Kidney (tissue), 14 donors: ENCODE results near the gene SMCO2. TPM values are rescaled to one million over a fixed set of nuclear protein-coding genes. Genes with fewer than 3 reads are reported as not detected.

Experiments
- DNase-seq, 5 donors: peaks; one replicate each; pipeline ENCODE4 v3.0.0-alpha.2; 2013 to 2020
- FAIRE-seq: peaks from 2 replicates; lab custom pipeline; 2012; peaks lifted over from hg19 to GRCh38; lab: Jason Lieb, UNC
- H3K27ac ChIP-seq, 2 donors: one replicate each; pipeline ENCODE4 v1.7.0; 2013; ENCODE audit warnings: low read depth in 2 of 2, low read length in 2 of 2, inconsistent platforms in 1 of 2
- H3K27me3 ChIP-seq: one replicate; pipeline ENCODE4 v1.7.1; 2013; ENCODE audit warnings: low read length, inconsistent platforms; ENCODE audit not compliant: control insufficient read depth, insufficient read depth
- H3K36me3 ChIP-seq, 3 donors: one replicate each; pipeline versions ENCODE4 v1.7.0 to v1.7.1; 2013; ENCODE audit warnings: low read length in 3 of 3, control low read depth in 1 of 3, inconsistent platforms in 1 of 3; ENCODE audit not compliant: insufficient read depth in 3 of 3, control insufficient read depth in 2 of 3
- H3K4me1 ChIP-seq, 3 donors: one replicate each; pipeline versions ENCODE4 v1.7.0 to v1.7.1; 2013; ENCODE audit warnings: low read length in 3 of 3, inconsistent platforms in 1 of 3, low read depth in 1 of 3; ENCODE audit not compliant: control insufficient read depth in 2 of 3, insufficient read depth in 2 of 3
- H3K4me3 ChIP-seq, 3 donors: one replicate each; pipeline versions ENCODE4 v1.7.0 to v1.8.1; 2013; ENCODE audit warnings: low read length in 3 of 3, control low read depth in 1 of 3, inconsistent platforms in 1 of 3
- H3K9ac ChIP-seq, 3 donors: one replicate each; pipeline versions ENCODE4 v1.7.0 to v1.7.1; 2013; ENCODE audit warnings: low read length in 3 of 3, control low read depth in 1 of 3, inconsistent platforms in 1 of 3
- H3K9me3 ChIP-seq, 3 donors: one replicate each; pipeline versions ENCODE4 v1.7.0 to v1.7.1; 2013; ENCODE audit warnings: low read length in 3 of 3, control low read depth in 1 of 3, inconsistent platforms in 1 of 3; ENCODE audit not compliant: control insufficient read depth in 2 of 3, insufficient read depth in 1 of 3
- CTCF ChIP-seq: IDR thresholded peaks from 3 replicates; pipeline ENCODE4 v1.5.1; 2012; ENCODE audit warnings: mild to moderate bottlenecking, moderate library complexity, borderline replicate concordance; ENCODE audit not compliant: insufficient read depth; ENCODE audit errors: extremely low read depth
- intact Hi-C: fragments of 100-400 bp; cut with DNase I; formaldehyde crosslinking; loops from one replicate; pipeline ENCODE4 v1.11.1; 2022
- polyA plus RNA-seq: library from polyadenylated mRNA; stranded (reverse); fragments of 350-450 nt; fragmentation: Illumina TruSeq; extraction: RNeasy Lipid Tissue Mini Kit (QIAGEN cat#74804); gene quantifications from one replicate; pipeline ENCODE4 v1.2.3, GENCODE V29; 2014; ENCODE audit warnings: low read depth, low replicate concordance; ENCODE audit not compliant: insufficient read depth
- total RNA-seq: library from RNA; stranded (reverse); fragmentation: NEBNext Ultra II Directional; extraction: Animal tissue kit (Norgen Biotek cat#: 25700); gene quantifications from one replicate; pipeline ENCODE4 v1.2.1, GENCODE V29; 2021
- donor health status: control.
- donor health status: control.
- donor health status: control.
- donor health status: control.
- donor health status: control.
- donor health status: DM: yes; HTN: yes; CAD: no.
- donor health status: Normal renal cell carcinoma (clear cell type).

SMCO2 gene
- total and polyA plus RNA-seq, 2 donors from 2014 or later = 0.38 TPM; not detected in 1

GRCh38 chr12:27451036-27451825 is 4.7 kb downstream of the SMCO2 start:
- Histone ChIP-seq H3K4me1 (no peaks in the 10 kb centered on the region), H3K36me3 (no peaks in the 10 kb centered on the region), H3K27me3 (no peaks in the 10 kb centered on the region), H3K9ac (no peak overlapping the region), H3K4me3 (no peak overlapping the region), H3K27ac (no peak overlapping the region), H3K9me3 (no peaks in the 10 kb centered on the region)
- intact Hi-C loops = no loop called here
- no peak for TF ChIP-seq CTCF
- no peak for FAIRE-seq
- DNase-seq = no peak

- DNase-seq (peak in 2 of 5 donors; percentile 24 to 50), FAIRE-seq (no peak)
- intact Hi-C loops = no loop called here
- no peaks in the 10 kb centered on the region for H3K4me1 ChIP-seq
- TF ChIP-seq CTCF = no peak
- H3K4me3 ChIP-seq = no peak overlapping the region
- H3K36me3 ChIP-seq = no peaks in the 10 kb centered on the region
- no peak overlapping the region for H3K9ac ChIP-seq
- H3K27me3 ChIP-seq = no peaks in the 10 kb centered on the region
- H3K9me3 ChIP-seq = no peaks in the 10 kb centered on the region
- H3K27ac ChIP-seq = no peak overlapping the region
These were observed 6.9 kb downstream of the SMCO2 start for GRCh38 chr12:27453421-27453820.

- intact Hi-C loops = no loop called here
- Histone ChIP-seq H3K9me3 (no peaks in the 10 kb centered on the region), H3K9ac (no peak overlapping the region), H3K4me3 (no peak overlapping the region), H3K27ac (no peak overlapping the region), H3K27me3 (no peaks in the 10 kb centered on the region), H3K4me1 (no peaks in the 10 kb centered on the region), H3K36me3 (no peaks in the 10 kb centered on the region)
- TF ChIP-seq CTCF = no peak
- FAIRE-seq (no peak), DNase-seq (no peak)
These were observed 9.1 kb downstream of the SMCO2 start for GRCh38 chr12:27455589-27455988.
